ENCODE measurements around the gene CALHM1.
"Not testable (repeated sequence)": the region's sequence is repeated elsewhere in the genome, so short reads cannot be mapped to it uniquely, and the experiment has no call there.

Gene CALHM1

GRCh38 chr10:103458720-103459119 is at the start of gene CALHM1:
Gene CALHM1, minus strand, starts transcription at chr10:103458900. Its CDS starts 149 bp downstream, at chr10:103458751.
- no peak for DNase-seq (ENCODE audit: low read depth)

GRCh38 chr10:103507235-103508191 is 48.8 kb upstream of the CALHM1 start:
- no peak for DNase-seq (ENCODE audit: low read depth)

GRCh38 chr10:103506061-103506460 is 47.4 kb upstream of the CALHM1 start:
- DNase-seq (ENCODE audit: low read depth), result no peak

GRCh38 chr10:103504181-103504783 is 45.6 kb upstream of the CALHM1 start:
- DNase-seq (ENCODE audit: low read depth), result no peak

GRCh38 chr10:103503777-103504176 is 45.1 kb upstream of the CALHM1 start:
- DNase-seq (ENCODE audit: low read depth), result not testable (repeated sequence)

GRCh38 chr10:103502849-103503660 is 44.4 kb upstream of the CALHM1 start:
- DNase-seq (ENCODE audit: low read depth), result no peak

- no peak for DNase-seq (ENCODE audit: low read depth)
Observed at GRCh38 chr10:103501186-103501585, 42.5 kb upstream of the CALHM1 start.

GRCh38 chr10:103500481-103500880 is 41.8 kb upstream of the CALHM1 start:
- no peak for DNase-seq (ENCODE audit: low read depth)

GRCh38 chr10:103499881-103500280 is 41.2 kb upstream of the CALHM1 start:
- DNase-seq (ENCODE audit: low read depth), result no peak

GRCh38 chr10:103498936-103499638 is 40.4 kb upstream of the CALHM1 start:
- no peak for DNase-seq (ENCODE audit: low read depth)

GRCh38 chr10:103497161-103497915 is 38.6 kb upstream of the CALHM1 start:
- DNase-seq (ENCODE audit: low read depth), result no peak

- no peak for DNase-seq (ENCODE audit: low read depth)
Observed at GRCh38 chr10:103495321-103495720, 36.6 kb upstream of the CALHM1 start.

GRCh38 chr10:103493916-103494877 is 35.5 kb upstream of the CALHM1 start:
- no peak for DNase-seq (ENCODE audit: low read depth)

- DNase-seq (ENCODE audit: low read depth), result peak; percentile 13
Observed at GRCh38 chr10:103493362-103493915, 34.7 kb upstream of the CALHM1 start, which contains the start of gene NEURL1. Gene NEURL1, plus strand, starts transcription at chr10:103493705. Its CDS starts 683 bp downstream, at chr10:103494388.

GRCh38 chr10:103492655-103493261 is 34.1 kb upstream of the CALHM1 start:
- no peak for DNase-seq (ENCODE audit: low read depth)

- no peak for DNase-seq (ENCODE audit: low read depth)
Observed at GRCh38 chr10:103491729-103492364, 33.1 kb upstream of the CALHM1 start.

GRCh38 chr10:103490986-103491314 is 32.2 kb upstream of the CALHM1 start:
- DNase-seq (ENCODE audit: low read depth), result no peak

- DNase-seq (ENCODE audit: low read depth), result no peak
Observed at GRCh38 chr10:103487410-103487708, 28.7 kb upstream of the CALHM1 start.
